GM18867 (cell line): Measurements from ENCODE around the gene NR3C1.
"Not testable (repeated sequence)": the region's sequence is repeated elsewhere in the genome, so short reads cannot be mapped to it uniquely, and the experiment has no call there.

Experiments
- ATAC-seq: cut with Tn5 transposase; IDR thresholded peaks from one replicate; pipeline ENCODE4 v1.9.1; 2021; ENCODE audit warnings: mild to moderate bottlenecking, moderate library complexity; ENCODE audit not compliant: unreplicated experiment

NR3C1 gene

GRCh38 chr5:143341807-143342570 lies 61.5 kb downstream of the NR3C1 start:
- ATAC-seq, result no peak

DNA sequence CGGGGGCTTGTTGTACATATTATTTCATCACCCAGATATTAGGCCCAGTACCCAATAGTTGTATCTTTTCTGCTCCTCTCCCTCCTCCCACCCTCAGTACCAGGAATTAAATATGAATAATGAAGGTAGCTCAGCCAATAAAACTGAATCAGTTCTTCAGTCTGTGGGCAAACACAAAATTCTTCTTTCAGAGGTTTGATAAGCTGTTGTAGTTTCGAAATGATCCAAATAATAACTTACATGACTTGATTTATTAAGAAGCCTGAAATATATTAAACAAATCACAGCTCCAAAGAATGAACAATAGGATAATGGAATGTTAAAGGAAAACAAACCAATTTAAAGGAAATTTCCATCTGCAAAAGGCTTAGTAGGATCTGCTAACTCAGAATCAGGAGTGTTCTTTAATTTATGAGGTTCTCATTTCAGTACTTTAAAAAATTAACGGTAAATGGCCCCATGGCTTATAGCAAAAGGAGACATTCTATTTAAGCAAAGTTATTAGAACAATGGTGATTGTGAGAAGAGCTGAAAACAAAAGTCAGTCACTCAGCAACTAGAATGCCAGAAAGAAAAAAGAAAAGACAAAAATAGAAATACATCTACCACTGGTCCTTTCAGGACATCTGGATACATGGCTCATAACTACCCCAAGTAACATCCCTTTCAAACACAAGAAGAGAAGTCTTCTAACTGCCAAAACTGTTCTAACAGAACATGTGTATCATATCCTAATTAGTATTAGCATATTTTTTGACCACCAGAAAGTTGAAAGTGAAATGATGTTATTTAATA lies 62.4 kb downstream of the NR3C1 start:
- ATAC-seq, result no peak

DNA sequence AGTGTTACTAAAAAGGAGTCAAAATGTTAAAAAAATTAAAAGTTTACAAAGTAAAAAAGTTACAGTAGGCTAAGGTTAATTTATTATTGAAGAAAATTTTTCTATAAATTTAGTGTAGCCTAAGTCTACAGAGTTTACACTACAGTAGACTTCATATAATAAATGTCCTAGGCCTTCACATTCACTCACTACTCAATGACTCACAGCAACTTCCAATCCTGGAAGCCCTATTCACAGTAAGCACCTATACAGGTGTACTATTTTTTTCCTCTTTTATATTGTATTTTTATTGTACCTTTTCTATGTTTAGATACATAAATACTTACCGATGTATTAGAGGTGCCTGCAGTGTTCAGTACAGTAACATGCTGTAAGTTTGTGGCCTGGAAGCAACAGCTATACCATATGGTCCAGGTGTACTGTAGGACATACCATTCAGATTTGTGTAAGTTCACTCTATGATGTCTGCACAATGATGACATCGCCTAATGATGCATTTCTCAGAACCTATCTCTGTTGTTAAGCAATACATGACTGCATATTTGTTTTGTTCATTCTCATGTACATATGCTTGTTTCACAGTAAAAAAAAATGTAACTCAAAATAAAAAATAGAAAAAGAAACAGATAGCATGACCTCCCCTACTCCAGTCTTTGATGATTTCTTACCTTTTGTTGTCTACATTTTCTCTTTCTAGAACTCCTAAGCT lies 64.7 kb downstream of the NR3C1 start:
- no peak for ATAC-seq

DNA sequence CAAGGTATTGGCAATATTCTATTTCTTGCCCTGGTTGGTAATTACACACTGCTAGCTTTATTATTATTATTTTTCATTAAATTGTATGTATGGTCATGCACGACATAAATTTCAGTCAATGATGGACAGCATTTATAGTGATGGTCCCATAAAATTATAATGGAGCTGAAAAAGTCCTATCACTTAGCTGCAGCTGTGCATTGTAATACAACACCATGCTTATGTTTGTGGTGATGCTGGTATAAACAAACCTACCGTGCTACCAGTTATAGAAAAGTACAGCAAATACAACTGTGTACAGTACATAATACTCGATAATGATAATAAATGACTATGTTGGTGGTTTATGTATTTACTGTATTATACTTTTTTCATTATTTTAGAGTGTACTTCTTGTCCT lies 65.5 kb downstream of the NR3C1 start:
- ATAC-seq, result no peak

- ATAC-seq, result no peak
Measured at GRCh38 chr5:143336485-143336884, 67.0 kb downstream of the NR3C1 start.

- ATAC-seq, result no peak
Measured at GRCh38 chr5:143334903-143335302, 68.6 kb downstream of the NR3C1 start.

- not testable (repeated sequence) for ATAC-seq
Measured at GRCh38 chr5:143334380-143334779, 69.1 kb downstream of the NR3C1 start.

DNA sequence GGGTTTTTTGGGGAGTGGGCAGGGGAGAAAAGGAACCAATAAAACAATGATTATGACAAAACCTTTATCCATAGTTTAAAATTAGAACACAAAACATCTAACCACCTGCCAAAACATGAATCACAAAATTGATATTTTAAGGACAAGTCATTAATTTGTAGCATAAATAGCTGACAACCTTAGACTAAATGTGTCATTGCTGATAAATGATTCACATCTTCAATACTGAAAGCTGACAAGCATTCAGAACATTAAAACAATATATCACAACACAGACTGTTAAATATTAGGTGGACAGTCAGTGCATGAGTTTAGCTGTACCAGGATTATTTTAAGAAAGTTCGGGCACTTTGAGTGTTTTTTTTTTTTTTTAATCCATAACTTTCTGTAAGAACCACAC lies 71.5 kb downstream of the NR3C1 start:
- no peak for ATAC-seq

GRCh38 chr5:143329843-143330242 lies 73.6 kb downstream of the NR3C1 start:
- no peak for ATAC-seq

DNA sequence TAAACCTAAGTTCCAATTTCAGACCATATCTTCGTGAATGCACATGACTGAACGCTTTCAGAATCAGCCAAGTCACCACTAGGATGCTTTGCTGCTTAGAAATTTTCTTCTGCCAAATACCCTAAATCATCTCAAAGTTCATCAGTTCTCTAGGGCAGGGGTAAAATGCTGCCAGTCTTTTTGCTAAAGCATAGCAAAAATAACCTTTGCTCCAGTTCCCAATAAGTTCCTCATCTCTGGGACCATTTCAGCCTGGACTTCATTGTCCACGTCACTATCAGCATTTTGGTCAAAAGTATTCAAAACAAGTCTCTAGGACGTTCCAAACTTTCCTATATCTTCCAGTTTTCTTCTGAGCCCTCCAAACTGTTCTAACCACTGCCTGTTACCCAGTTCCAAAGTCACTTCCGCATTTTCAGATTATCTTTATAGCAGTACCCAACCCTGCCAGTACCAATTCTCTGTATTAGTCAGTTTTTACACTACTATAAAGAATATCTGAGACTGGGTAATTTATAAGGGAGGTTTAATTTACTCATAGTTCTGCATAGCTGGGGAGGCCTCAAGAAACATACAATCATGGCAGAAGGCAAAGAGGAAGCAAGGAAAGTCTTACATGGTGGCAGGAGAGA lies 74.8 kb downstream of the NR3C1 start:
- ATAC-seq, result no peak

DNA sequence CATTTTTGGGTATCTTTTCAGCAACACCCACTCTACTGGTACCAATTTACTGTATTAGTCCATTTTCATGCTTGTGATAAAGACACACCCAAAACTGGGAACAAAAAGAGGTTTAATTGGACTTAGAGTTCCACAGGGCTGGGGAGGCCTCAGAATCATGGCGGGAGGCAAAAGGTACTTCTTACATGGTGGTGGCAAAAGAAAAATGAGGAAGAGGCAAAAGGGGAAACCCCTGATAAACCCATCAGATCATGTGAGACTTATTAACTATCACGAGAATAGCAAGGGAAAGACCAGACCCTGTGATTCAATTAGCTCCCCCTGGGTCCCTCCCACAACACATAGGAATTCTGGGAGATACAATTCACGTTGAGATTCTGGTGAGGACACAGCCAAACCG lies 78.4 kb downstream of the NR3C1 start:
- ATAC-seq, result not testable (repeated sequence)

DNA sequence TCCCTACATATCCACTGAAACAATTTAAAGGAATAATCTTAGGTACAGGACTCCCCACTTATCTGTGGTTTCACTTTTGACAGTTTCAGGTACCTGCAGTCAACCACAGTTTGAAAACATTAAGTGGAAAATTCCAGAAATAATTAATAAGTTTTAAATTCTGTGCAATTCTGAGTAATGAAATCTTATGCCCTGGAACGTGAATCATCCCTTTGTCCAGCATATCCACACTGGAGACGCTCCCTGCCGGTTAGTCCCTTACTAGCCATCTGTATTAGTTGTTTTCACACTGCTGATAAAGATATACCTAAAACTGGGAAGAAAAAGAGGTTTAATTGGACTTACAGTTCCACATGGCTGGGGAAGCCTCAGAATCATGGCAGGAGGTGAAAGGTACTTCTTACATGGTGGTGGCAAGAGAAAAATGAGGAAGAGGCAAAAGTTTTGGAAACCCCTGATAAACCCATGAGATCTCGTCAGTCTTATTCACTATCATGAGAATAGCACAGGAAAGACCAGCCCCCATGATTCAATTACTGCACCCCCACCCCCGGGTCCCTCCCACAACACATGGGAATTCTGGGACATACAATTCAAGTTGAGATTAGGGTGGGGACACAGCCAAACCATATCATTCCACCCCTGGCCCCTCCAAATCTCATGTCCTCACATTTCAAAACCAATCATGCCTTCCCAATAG lies 80.4 kb downstream of the NR3C1 start:
- ATAC-seq, result not testable (repeated sequence)

GRCh38 chr5:143322176-143322575 lies 81.3 kb downstream of the NR3C1 start:
- no peak for ATAC-seq

GRCh38 chr5:143319437-143320227 lies 83.9 kb downstream of the NR3C1 start:
- no peak for ATAC-seq

DNA sequence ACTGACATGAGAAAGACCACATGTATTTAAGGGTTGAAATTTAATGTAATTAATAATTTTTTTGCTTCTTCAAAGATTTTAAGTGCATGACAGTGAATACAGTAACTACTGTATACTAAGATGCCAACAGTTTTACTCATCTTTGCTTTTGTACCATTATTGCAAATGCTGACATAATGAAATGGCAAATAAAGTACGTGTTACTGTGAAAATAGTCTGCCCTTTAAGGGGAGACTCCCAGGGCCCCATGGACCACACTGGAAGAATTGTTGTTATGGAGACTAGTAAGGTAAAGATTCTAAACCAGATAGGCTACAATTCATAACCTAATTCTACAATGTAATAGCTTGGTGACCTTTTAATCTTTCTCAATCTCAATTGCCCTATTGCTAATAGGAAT lies 84.7 kb downstream of the NR3C1 start:
- no peak for ATAC-seq

GRCh38 chr5:143318270-143318669 lies 85.2 kb downstream of the NR3C1 start:
- no peak for ATAC-seq

DNA sequence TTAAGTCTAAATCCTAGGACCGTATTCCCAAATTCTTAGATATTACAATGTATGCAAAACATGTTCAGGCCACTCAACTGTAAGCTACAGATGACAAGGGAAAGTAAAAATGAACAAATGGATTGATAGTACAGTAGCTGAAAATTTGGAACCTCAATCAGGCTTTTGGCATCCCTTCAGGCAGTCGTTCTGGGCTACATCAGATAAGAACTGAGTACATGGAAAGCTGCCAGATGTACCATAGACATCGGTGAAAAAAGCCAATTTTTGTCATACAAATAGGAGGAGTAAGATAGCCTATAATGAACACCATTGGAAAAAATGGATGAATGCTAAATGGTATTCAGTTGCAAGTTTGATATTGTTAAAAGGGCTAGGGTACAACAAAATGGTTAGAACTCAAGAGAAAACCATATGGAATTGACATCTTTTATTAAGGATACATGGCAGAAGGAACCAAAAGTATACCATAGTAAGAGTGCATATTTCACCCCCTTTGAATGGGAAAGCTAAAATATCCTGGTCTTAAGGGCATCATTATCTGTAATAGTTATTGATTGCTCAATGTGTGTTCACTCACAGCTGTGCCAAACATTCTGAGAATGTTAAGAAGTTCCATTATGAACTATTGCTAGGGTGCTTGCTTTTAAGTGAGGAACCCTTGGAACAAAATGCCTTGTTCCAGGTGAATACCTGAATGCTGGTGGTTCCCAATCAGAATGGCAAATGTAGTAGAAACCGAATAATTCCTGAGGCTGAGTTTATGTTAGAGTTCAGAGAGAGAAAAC lies 86.4 kb downstream of the NR3C1 start:
- ATAC-seq, result no peak

DNA sequence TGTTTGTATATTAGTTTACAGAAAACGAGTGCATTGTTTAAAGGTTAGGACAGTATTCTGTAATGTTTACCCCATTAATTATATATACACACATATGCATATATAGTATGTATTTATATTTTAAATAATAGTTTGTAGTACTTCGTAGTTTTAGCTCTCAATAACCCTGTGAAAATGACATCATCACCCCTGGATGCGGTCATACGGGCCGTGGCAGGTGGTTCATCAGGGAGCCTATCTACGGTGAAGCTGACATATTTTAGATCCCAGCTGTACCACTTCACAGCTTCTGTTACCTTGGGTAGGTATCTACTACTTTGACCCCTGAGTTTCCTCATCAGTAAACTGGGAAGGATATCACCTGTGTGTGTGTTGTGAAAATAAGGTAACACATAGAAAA lies 87.1 kb downstream of the NR3C1 start:
- ATAC-seq, result no peak

- ATAC-seq, result no peak
Measured at GRCh38 chr5:143315929-143316328, 87.6 kb downstream of the NR3C1 start.
